ENCODE results near the gene SERAC1. TPM values are rescaled to one million over a fixed set of nuclear protein-coding genes. Genes with fewer than 3 reads are reported as not detected.
"Not testable (repeated sequence)": the region's sequence is repeated elsewhere in the genome, so short reads cannot be mapped to it uniquely, and the experiment has no call there.

Gene SERAC1
- polyA plus RNA-seq, 3 donors: 11.3 to 14.1 (median 13.8) TPM

DNA sequence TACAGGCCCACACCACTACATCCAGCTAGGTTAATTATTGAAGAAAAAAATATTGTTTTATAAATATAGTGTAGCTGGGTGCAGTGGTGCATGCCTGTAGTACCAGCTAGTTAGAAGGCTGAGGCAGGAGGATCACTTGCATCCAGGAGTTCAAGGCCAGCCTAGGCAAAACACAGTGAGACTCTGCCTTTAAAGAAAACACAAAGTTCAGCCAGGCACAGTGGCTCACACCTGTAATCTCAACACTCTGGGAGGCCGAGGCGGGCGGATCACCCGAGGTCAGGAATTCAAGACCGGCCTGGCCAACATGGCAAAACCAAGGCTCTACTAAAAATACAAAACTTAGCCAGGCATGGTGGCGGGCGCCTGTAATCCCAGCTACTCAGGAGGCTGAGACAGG lies 16.0 kb downstream of the SERAC1 start:
- DNase-seq (ENCODE audit: extremely low read depth in 1 of 11, low read depth in 9 of 11, low spot score in 4 of 11): not testable (repeated sequence)

DNA sequence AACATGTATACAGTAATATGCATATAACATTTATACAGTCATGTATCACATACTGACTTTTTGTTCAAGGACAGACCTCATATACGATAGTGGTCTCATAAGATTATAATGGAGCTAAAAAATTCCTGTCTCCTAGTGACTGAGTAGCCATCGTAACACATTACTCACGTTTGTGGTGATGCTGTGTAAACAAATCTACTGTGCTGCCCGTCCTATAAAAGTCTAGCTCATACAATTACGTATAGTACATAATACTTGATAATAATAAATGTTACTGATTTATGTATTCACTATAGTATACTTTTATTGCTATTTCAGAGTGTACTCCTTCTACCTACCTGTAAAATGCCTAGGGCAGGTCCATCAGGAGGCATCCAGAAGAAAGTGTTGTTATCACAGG lies 17.4 kb downstream of the SERAC1 start:
- DNase-seq (ENCODE audit: extremely low read depth in 1 of 11, low read depth in 9 of 11, low spot score in 4 of 11): no peak

DNA sequence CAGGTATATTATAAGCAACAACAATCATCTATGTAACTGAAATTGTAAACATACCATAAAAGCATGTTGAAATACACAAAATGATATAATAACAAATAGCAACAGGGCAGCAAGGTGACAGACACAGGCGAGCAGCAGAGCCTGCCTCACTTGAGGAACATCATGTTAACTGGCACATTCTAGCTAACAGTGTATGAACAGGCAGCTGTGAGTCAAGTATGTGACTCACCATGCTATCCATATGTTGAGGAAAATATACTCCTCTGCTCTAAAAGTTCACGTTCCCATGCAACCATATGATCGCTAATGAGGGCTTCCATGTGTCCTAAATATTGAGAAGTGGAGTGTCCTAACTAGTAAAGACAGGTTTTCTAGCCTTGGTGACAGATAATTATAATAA lies 18.4 kb downstream of the SERAC1 start:
- no peak for DNase-seq (ENCODE audit: extremely low read depth in 1 of 11, low read depth in 9 of 11, low spot score in 4 of 11)

DNA sequence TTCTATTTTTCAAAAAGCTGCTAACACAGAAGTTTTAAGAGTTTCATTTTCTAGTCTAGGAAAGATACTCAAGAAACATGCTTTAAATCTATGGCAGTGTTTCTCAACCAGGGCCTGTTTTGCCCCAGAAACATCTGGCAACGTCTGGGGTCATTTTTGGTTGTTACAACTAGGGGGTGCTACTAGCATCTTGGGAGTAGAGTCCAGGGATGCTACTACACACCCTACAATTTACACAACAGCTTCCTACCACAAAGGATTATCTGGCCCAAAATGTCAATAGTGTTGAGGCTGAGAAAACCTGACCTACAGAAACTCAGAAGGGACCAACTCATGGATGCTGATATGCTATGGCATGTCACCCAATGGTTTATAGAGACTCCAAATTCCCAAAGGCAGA lies 24.4 kb downstream of the SERAC1 start:
- DNase-seq (ENCODE audit: extremely low read depth in 1 of 11, low read depth in 9 of 11, low spot score in 4 of 11): no peak

DNA sequence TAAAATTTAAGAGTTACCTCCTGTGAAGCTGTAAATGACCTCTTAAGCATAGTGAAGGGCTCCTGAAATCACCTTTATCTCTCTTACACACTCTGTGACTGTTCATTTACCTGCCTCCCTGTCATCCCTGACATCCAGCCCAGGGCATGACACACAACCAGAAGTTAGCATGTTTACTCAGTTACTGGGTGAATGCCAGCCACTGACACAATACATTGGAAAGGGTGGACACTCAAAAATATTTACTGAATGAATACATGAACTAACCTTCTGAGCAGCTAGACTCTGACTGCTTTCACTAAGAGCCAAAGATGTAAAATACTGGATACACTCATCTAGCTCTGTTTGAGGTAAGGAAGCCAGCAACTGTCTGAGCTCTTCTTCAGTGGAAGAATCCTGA lies 25.3 kb downstream of the SERAC1 start:
- DNase-seq (ENCODE audit: extremely low read depth in 1 of 11, low read depth in 9 of 11, low spot score in 4 of 11): no peak

DNA sequence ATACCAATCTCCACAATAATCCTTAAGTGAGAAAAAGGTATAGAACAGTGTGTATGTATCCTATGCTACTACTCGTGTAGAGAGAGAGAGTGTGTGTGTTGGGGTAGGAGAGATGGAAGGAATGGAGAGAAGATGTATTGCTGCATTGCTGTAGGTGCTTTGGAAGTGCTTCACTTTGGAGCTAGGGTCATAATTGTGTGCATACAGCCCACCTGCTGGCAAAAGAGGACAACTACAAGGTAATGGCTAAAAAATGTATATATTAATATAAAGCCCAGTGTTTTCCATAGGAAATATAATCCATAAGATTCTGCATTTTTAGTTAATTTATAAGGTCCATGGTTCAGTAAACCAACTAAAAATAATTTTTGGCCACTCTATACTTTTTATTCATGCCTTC lies 36.1 kb downstream of the SERAC1 start:
- peak in 4 of 11 donors; percentile 4 to 11 (median 8) for DNase-seq (ENCODE audit: extremely low read depth in 1 of 11, low read depth in 9 of 11, low spot score in 4 of 11)

DNA sequence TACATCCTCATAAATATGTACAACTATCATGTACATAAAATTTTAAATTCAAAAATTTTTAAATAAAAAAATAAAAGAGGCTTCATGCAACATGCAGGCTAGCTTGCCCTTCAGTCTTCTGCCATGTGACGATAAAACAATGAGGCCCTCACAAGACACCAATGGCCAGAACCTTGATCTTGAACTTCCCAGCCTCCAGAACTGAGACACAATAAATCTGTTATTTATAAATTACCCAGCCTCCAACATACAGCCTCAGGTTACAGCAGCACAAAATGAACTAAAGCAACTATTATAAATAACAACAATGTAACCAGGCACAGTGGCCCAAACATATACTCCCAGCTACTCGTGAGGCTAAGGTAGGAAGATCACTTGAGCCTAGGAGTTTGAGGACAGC lies 42.8 kb downstream of the SERAC1 start:
- DNase-seq (ENCODE audit: extremely low read depth in 1 of 11, low read depth in 9 of 11, low spot score in 4 of 11): no peak

DNA sequence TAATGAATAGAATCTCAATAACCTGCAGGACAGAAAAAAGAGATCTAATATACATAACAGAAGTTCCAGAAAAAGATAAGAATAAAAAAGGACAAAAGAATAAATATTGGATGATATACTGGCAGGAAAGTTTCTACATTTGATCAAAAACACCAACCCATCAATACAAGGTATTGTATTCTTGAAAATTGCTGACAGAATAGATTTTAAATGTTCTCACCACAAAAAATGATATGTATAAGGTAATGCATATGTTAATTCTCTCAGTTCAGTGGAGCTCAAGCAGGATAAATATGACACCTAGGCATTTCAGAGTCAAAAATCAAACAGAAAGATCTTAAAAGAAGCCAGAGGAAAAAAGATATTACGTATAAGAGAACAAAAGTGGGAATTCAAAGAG lies 43.8 kb downstream of the SERAC1 start:
- no peak for DNase-seq (ENCODE audit: extremely low read depth in 1 of 11, low read depth in 9 of 11, low spot score in 4 of 11)

DNA sequence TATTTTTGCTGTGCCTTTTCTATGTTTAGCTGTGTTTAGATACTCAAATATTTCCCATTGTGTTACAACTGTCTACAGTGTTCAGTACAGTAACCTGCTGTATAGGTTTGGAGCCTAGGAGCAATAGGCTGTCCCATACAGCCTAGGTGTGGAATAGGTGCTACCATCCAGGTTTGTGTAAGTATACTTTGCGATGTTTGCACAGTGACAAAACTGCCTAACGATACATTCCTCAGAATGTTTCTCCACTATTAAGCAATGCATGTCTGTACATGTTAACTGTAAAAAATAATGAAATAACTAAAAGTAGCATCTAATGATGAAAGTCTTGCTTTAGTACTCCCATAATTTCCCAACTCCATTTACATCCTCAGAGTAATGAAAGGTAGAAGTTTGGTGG lies 46.0 kb downstream of the SERAC1 start:
- no peak for DNase-seq (ENCODE audit: extremely low read depth in 1 of 11, low read depth in 9 of 11, low spot score in 4 of 11)

DNA sequence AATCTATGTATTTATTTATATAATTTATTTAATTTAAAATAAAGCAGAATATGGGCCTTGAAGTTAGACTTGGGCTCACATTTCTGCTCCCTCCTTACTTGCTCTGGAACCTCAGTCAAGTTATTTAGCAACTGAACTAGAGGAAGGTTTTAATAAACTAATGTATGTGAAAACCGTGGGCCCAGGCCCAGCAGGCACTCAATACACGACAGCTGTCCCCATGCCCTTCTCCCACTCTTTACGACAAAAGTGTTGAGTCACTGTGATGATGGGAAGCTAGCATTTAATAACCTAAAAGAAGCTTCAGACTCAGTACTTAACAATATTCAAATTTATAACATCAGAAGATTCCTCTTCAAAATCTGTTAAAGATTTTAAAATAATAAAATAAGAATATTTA lies 46.7 kb downstream of the SERAC1 start:
- no peak for DNase-seq (ENCODE audit: extremely low read depth in 1 of 11, low read depth in 9 of 11, low spot score in 4 of 11)

DNA sequence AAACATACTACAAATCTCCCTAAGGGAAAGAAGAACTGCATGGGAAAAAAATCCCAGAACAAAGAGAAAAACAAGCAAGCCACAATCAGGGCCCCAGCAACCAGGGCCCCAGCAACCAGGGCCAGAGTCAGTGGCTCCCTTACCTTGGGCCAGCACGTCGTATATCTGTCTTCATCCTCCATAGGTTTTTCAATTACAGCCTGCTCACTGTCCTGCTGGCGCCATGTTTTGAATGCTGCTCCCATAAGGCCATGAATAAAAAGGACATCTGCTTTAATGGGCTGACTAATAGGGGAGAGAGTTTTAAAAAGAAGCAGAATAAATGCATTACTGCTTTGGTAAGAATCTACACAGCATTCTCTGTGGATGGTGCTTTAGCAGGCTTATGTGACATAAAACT lies 49.2 kb downstream of the SERAC1 start:
- DNase-seq (ENCODE audit: extremely low read depth in 1 of 11, low read depth in 9 of 11, low spot score in 4 of 11): no peak

DNA sequence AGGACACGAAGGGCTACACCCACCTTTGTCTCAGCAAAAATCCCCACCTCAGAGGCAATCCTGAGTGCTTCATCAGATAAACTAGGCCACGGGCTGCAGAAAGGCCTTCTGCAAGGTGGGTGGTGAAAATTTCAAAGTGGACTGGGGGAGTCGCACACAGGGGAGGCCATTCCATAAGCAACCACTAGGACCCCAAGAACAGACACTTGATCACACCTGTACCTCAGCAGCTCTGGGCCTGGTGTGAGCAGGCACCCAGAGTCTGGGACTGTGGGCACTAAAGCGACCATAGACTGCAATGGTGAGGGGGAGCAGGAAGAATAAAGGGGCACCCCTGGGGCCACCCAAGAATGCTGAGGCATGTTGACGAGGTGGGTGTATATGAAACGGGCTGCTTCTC lies 52.6 kb downstream of the SERAC1 start:
- no peak for DNase-seq (ENCODE audit: extremely low read depth in 1 of 11, low read depth in 9 of 11, low spot score in 4 of 11)

DNA sequence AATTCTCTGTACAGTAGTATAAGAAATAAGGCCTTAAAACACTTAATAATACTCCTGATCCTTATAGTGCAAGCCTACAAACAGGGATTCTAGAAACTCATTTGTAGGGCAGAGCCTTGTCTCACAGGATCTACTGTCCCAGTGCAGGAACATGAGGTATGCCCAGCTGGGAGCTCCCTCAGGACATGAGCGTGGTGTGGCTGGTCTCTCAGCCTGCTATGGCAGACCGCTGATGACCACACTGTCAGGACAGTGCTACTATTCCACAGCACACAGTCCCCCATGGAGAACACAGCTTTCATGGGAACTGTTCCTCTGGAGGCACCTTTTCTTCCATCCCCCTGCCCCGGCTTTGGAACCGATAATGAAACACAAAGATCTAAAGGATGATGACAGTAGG lies 53.0 kb downstream of the SERAC1 start:
- no peak for DNase-seq (ENCODE audit: extremely low read depth in 1 of 11, low read depth in 9 of 11, low spot score in 4 of 11)

DNA sequence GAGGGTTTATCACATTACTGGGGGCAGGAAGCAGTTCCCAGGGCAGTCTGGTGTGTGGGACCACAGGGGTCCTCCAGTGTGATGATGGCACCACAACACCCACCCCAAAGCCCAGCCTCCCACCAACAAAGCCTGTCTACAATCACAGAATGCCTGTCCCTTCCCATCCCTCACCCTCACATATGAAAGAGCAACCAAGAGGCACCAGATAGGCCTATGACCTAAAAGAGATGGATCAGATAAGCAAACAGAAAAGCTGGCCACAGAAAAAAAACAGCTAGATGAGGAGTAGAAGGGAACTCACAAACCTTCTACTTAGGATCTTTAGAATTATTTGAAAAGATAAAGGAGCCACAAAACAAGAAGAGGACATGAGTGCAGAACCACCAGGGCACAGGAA lies 54.3 kb downstream of the SERAC1 start:
- no peak for DNase-seq (ENCODE audit: extremely low read depth in 1 of 11, low read depth in 9 of 11, low spot score in 4 of 11)

DNA sequence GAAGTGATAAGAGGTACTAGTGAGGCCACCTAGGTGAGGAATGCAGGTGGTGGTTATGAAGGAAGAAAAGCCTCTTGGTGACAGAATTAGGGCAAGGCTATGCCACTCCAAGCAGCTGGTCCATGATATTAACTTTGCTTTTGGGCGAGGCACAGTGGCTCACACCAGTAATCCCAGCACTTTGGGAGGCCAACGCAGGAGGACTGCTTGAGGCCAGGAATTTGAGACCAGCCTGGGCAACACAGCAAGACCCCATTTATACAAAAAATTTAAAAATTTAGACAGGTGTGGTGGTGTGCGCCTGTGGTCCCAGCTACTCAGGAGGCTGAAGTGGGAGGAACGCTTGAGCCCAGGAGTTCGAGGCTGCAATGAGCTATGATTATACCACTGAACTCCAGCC lies 56.1 kb downstream of the SERAC1 start:
- no peak for DNase-seq (ENCODE audit: extremely low read depth in 1 of 11, low read depth in 9 of 11, low spot score in 4 of 11)

DNA sequence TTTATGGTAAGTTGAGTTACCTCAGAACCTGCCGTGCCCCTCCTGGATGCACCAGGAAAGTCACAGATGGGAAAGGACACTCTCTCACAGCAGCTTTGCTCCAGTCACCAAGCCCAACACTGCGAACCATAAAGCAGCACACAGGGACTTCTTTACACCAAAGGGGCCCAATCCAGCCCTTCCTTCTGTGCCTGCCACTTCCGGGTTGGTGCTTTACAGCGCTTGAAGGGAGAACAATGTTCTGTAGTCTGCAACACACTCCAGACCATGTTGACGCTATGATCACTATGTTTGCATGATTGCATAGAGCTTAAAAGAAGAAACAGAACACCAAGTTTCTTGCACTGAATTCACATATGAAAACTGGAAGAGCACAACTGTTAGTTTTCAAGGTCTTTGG lies 57.1 kb downstream of the SERAC1 start:
- no peak for DNase-seq (ENCODE audit: extremely low read depth in 1 of 11, low read depth in 9 of 11, low spot score in 4 of 11)

DNA sequence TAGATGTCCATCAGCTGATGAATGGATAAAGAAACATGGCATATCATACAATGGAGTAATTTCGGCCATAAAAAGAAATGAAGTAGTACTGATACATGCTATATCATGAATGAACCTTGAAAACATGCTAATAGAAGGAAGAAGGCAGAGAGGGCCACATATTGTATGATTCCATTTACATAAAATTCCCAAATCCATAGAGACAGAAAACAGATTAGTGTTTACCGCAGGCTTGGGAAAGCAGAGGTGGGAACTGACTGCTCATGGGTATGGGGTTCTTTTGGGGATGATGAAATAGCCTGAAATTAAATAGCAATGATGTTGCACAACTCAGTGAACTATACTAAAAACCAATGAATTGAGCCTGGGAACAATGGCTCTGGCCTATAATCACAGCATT lies 58.3 kb downstream of the SERAC1 start:
- DNase-seq (ENCODE audit: extremely low read depth in 1 of 11, low read depth in 9 of 11, low spot score in 4 of 11): no peak

DNA sequence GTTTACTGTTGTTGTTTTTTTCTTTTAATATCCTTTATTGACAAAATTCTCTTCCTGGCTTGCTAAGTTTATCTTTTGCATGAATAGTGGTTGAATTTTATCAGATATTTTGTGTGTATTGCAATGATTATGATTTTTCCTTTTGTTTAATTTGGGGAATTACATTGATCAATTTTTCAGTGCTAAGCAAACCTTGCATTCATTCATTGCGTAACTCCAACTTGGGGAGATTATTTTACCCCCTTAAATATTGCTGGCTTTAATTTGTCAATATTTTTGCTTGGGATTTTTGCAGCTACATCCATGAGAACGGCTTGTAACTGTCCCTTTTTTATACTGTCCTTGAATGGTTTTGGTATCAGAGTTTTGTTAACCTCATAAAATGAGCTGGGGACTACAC lies 63.4 kb downstream of the SERAC1 start:
- DNase-seq (ENCODE audit: extremely low read depth in 1 of 11, low read depth in 9 of 11, low spot score in 4 of 11): no peak

DNA sequence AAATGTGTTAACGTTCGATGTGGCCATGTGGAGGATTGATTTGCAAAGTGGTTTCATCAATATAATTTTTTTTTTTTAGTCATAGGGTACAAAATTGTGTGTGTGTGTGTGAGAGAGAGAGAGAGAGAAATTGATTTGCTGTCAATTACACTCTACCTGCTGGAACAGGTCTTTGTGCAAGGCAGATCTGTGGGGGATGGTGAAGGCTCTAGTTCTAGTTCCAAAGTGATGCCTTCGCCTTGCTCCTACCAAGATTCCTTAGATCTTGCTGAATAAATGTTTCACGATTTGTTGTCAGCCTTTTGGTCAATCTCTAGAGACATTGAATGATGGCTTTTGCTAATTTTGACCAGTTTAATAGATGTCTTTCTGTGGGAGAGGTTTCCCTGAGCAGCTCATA lies 64.8 kb downstream of the SERAC1 start:
- DNase-seq (ENCODE audit: extremely low read depth in 1 of 11, low read depth in 9 of 11, low spot score in 4 of 11): no peak

DNA sequence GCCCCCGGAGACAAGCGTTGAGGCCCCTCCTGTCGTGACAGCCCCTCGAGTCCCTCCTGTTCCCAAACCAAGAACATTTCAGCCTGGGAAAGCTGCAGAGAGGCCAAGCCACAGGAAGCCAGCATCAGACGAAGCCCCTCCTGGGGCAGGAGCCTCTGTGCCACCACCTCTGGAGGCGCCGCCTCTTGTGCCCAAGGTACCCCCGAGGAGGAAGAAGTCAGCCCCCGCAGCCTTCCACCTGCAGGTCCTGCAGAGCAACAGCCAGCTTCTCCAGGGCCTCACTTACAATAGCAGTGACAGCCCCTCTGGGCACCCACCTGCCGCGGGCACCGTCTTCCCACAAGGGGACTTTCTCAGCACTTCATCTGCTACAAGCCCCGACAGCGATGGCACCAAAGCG lies 72.4 kb downstream of the SERAC1 start:
- no peak for DNase-seq (ENCODE audit: extremely low read depth in 1 of 11, low read depth in 9 of 11, low spot score in 4 of 11)

DNA sequence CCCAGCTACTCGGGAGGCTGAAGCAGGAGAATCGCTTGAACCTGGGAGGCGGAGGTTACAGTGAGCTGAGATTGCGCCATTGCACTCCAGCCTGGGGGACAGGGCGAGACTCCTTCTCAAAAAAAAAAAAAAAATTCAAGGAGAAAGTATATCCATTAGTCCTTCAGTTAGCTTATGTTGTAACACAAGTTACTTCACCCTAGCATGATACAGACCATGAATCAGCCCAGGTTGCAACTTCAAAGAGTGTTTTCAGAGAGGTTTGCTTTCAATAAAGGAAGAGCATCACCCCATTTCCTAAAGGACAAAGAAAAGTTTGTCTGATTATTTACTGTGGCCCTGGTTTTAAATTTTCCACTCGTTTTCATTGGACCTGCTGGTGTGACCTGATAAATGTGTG lies 73.0 kb downstream of the SERAC1 start:
- DNase-seq (ENCODE audit: extremely low read depth in 1 of 11, low read depth in 9 of 11, low spot score in 4 of 11): no peak

DNA sequence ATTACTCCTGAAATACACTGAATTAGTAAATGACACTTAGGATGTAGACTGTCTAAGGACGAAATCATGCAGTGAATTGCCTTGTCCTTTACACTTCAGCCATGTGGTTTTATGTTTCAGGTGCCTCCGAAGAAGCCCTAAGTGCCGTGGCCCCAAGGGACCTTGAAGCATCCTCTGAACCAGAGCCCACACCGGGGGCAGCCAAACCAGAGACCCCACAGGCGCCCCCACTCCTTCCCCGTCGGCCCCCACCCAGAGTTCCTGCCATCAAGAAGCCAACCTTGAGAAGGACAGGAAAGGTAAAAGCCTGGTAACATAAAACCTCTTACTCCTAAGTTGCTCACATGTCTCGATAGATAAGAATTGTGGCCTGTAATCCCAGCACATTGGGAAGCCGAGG lies 75.3 kb downstream of the SERAC1 start:
- DNase-seq (ENCODE audit: extremely low read depth in 1 of 11, low read depth in 9 of 11, low spot score in 4 of 11): no peak
